NCI-H460 (cell line): ENCODE results near the gene ZNF207. TPM values are rescaled to one million over a fixed set of nuclear protein-coding genes. Genes with fewer than 3 reads are reported as not detected.
"Not testable (repeated sequence)": the region's sequence is repeated elsewhere in the genome, so short reads cannot be mapped to it uniquely, and the experiment has no call there.

Source experiments
- DNase-seq: peaks from one replicate; pipeline ENCODE4 v3.0.0-alpha.2; 2016; ENCODE audit warnings: low read depth; ENCODE audit errors: extremely low read depth
- polyA plus RNA-seq: library from polyadenylated mRNA; depleted of rRNA; stranded (reverse); fragments of >200 nt; gene quantifications from 2 replicates; pipeline ENCODE4 v1.2.3, GENCODE V29; 2014; cell fraction: nucleus; rRNA removed
- total RNA-seq: library from RNA; depleted of rRNA; stranded (reverse); fragments of >200 nt; shearing (Covaris generic); gene quantifications from 2 replicates; pipeline ENCODE4 v1.2.3, GENCODE V29; 2014; rRNA removed

Gene ZNF207
- total RNA-seq: 121 and 152 TPM in 2 replicates
- 161 and 219 TPM in 2 replicates for polyA plus RNA-seq

- peak; percentile 97 for DNase-seq
Observed at GRCh38 chr17:32349854-32350665, at the start of gene ZNF207. Gene ZNF207, plus strand, starts transcription at chr17:32350157. Its CDS starts 129 bp downstream, at chr17:32350286.

GRCh38 chr17:32302037-32302436 is 47.9 kb upstream of the ZNF207 start:
- DNase-seq: no peak

GRCh38 chr17:32302860-32303649 is 46.9 kb upstream of the ZNF207 start:
- DNase-seq: no peak

- no peak for DNase-seq
Observed at GRCh38 chr17:32303781-32304288, 46.1 kb upstream of the ZNF207 start.

- no peak for DNase-seq
Observed at GRCh38 chr17:32305049-32305448, 44.9 kb upstream of the ZNF207 start.

- DNase-seq: no peak
Observed at GRCh38 chr17:32307658-32308057, 42.3 kb upstream of the ZNF207 start.

GRCh38 chr17:32311028-32311536 is 38.9 kb upstream of the ZNF207 start:
- DNase-seq: no peak

GRCh38 chr17:32314636-32315035 is 35.3 kb upstream of the ZNF207 start:
- no peak for DNase-seq

GRCh38 chr17:32315171-32315570 is 34.8 kb upstream of the ZNF207 start:
- no peak for DNase-seq

- not testable (repeated sequence) for DNase-seq
Observed at GRCh38 chr17:32316653-32317052, 33.3 kb upstream of the ZNF207 start.

- DNase-seq: no peak
Observed at GRCh38 chr17:32317353-32317752, 32.6 kb upstream of the ZNF207 start.

- no peak for DNase-seq
Observed at GRCh38 chr17:32318071-32318470, 31.9 kb upstream of the ZNF207 start.

GRCh38 chr17:32319548-32319905 is 30.4 kb upstream of the ZNF207 start:
- DNase-seq: peak; percentile 73

GRCh38 chr17:32320080-32320479 is 29.9 kb upstream of the ZNF207 start:
- DNase-seq: not testable (repeated sequence)

GRCh38 chr17:32320847-32321246 is 29.1 kb upstream of the ZNF207 start:
- no peak for DNase-seq

- no peak for DNase-seq
Observed at GRCh38 chr17:32323046-32323445, 26.9 kb upstream of the ZNF207 start.

GRCh38 chr17:32323811-32324491 is 26.0 kb upstream of the ZNF207 start:
- DNase-seq: no peak

GRCh38 chr17:32327911-32328310 is 22.0 kb upstream of the ZNF207 start:
- no peak for DNase-seq

GRCh38 chr17:32330147-32330546 is 19.8 kb upstream of the ZNF207 start:
- no peak for DNase-seq

- DNase-seq: no peak
Observed at GRCh38 chr17:32331243-32332040, 18.5 kb upstream of the ZNF207 start.
